ENCODE measurements around the gene GALNT17.

GALNT17 gene

GRCh38 chr7:71334541-71334940, 202.6 kb downstream of the GALNT17 start:
- Histone ChIP-seq H3K4me3 (ENCODE audit: low read depth, low read length) (no peak overlapping the region), H3K36me3 (ENCODE audit: control insufficient read depth in 2 of 2, insufficient read depth in 1 of 2, low read length in 2 of 2) (no peaks in the 10 kb centered on the region), H3K27ac (ENCODE audit: extremely low read depth, low read depth, low read length) (no peak overlapping the region), H3K4me1 (ENCODE audit: control insufficient read depth, insufficient read depth, low read length) (no peaks in the 10 kb centered on the region), H3K9me3 (ENCODE audit: control insufficient read depth, insufficient read depth, low read depth, low read length) (no peaks in the 10 kb centered on the region)
- TF ChIP-seq ZNF324 (tag by site-specific recombination; IDR thresholded peaks at IDR 0.05) (no peak), TCF7L2 (IDR thresholded peaks at IDR 0.05; ENCODE audit: borderline replicate concordance, low read depth, low read length) (no peak), KLF8 (tag by site-specific recombination; IDR thresholded peaks at IDR 0.05) (no peak), ZNF626 (tag by site-specific recombination; IDR thresholded peaks at IDR 0.05) (no peak), ZNF214 (tag by site-specific recombination; IDR thresholded peaks at IDR 0.05; ENCODE audit: borderline replicate concordance) (no peak), ZNF394 (tag by site-specific recombination; IDR thresholded peaks at IDR 0.05; ENCODE audit: borderline replicate concordance) (no peak), ZNF555 (tag by site-specific recombination; conservative IDR thresholded peaks at IDR 0.05) (no peak), ZNF558 (tag by site-specific recombination; IDR thresholded peaks at IDR 0.05) (no peak), ZNF791 (tag by site-specific recombination; IDR thresholded peaks at IDR 0.05) (no peak), ZNF138 (tag by site-specific recombination; IDR thresholded peaks at IDR 0.05; ENCODE audit: borderline replicate concordance) (no peak), ZXDB (tag by site-specific recombination; IDR thresholded peaks at IDR 0.05) (no peak), ZNF133 (tag by site-specific recombination; IDR thresholded peaks at IDR 0.05) (no peak), ZNF560 (tag by site-specific recombination; IDR thresholded peaks at IDR 0.05; ENCODE audit: borderline replicate concordance) (no peak), ZBTB48 (tag by site-specific recombination; IDR thresholded peaks at IDR 0.05) (no peak)
- TF ChIP-seq, protein P1, sequence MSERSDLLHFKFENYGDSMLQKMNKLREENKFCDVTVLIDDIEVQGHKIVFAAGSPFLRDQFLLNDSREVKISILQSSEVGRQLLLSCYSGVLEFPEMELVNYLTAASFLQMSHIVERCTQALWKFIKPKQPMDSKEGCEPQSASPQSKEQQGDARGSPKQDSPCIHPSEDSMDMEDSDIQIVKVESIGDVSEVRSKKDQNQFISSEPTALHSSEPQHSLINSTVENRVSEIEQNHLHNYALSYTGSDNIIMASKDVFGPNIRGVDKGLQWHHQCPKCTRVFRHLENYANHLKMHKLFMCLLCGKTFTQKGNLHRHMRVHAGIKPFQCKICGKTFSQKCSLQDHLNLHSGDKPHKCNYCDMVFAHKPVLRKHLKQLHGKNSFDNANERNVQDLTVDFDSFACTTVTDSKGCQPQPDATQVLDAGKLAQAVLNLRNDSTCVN (tag by site-specific recombination; optimal IDR thresholded peaks at IDR 0.05): no peak
- POLR2A ChIA-PET: no interaction called here
- CTCF ChIA-PET: no interaction called here

- TF ChIP-seq, protein P2, sequence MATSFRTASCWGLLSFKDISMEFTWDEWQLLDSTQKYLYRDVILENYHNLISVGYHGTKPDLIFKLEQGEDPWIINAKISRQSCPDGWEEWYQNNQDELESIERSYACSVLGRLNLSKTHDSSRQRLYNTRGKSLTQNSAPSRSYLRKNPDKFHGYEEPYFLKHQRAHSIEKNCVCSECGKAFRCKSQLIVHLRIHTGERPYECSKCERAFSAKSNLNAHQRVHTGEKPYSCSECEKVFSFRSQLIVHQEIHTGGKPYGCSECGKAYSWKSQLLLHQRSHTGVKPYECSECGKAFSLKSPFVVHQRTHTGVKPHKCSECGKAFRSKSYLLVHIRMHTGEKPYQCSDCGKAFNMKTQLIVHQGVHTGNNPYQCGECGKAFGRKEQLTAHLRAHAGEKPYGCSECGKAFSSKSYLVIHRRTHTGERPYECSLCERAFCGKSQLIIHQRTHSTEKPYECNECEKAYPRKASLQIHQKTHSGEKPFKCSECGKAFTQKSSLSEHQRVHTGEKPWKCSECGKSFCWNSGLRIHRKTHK (tag by site-specific recombination; IDR thresholded peaks at IDR 0.05): no peak
- TF ChIP-seq ZNF488 (tag by site-specific recombination; IDR thresholded peaks at IDR 0.05) (no peak), IKZF3 (tag by site-specific recombination; IDR thresholded peaks at IDR 0.05) (no peak), ZNF423 (tag by site-specific recombination; IDR thresholded peaks at IDR 0.05) (no peak), ZNF354C (tag by site-specific recombination; IDR thresholded peaks at IDR 0.05; ENCODE audit: borderline replicate concordance, low read depth) (no peak), ZFP3 (tag by site-specific recombination; IDR thresholded peaks at IDR 0.05; ENCODE audit: low read depth) (no peak), ZNF670 (tag by site-specific recombination; IDR thresholded peaks at IDR 0.05; ENCODE audit: low read depth) (no peak)
- TF ChIP-seq, protein P3, sequence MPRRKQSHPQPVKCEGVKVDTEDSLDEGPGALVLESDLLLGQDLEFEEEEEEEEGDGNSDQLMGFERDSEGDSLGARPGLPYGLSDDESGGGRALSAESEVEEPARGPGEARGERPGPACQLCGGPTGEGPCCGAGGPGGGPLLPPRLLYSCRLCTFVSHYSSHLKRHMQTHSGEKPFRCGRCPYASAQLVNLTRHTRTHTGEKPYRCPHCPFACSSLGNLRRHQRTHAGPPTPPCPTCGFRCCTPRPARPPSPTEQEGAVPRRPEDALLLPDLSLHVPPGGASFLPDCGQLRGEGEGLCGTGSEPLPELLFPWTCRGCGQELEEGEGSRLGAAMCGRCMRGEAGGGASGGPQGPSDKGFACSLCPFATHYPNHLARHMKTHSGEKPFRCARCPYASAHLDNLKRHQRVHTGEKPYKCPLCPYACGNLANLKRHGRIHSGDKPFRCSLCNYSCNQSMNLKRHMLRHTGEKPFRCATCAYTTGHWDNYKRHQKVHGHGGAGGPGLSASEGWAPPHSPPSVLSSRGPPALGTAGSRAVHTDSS (tag by site-specific recombination; IDR thresholded peaks at IDR 0.05): no peak
- ChIA-PET POLR2A (no interaction called here), CTCF (no interaction called here)
- H3K27ac ChIP-seq (ENCODE audit: extremely low read depth, low read depth, low read length): no peak overlapping the region
- no peak overlapping the region for H3K4me3 ChIP-seq (ENCODE audit: low read depth, low read length)
- no peaks in the 10 kb centered on the region for H3K4me1 ChIP-seq (ENCODE audit: control insufficient read depth, insufficient read depth, low read length)
- H3K36me3 ChIP-seq (ENCODE audit: control insufficient read depth in 2 of 2, insufficient read depth in 1 of 2, low read length in 2 of 2): no peaks in the 10 kb centered on the region
- H3K9me3 ChIP-seq (ENCODE audit: control insufficient read depth, insufficient read depth, low read depth, low read length): no peaks in the 10 kb centered on the region
Observed at GRCh38 chr7:71338866-71339265, 206.9 kb downstream of the GALNT17 start.

Data from HEK293 (cell line).